Activated T-helper 2 cell treated with anti-CD3 and anti-CD28 coated beads, Interferon-gamma antibody, Interleukin-2, Interleukin-4, amounts not matched to agents 10 μg/mL and 5 μg/mL and 100 μg/mL, durations not matched to agents 14 hours and 24 hours and 36 hours (primary cell): ENCODE results near the gene MAP3K20. TPM values are rescaled to one million over a fixed set of nuclear protein-coding genes. Genes with fewer than 3 reads are reported as not detected.
"Not testable (repeated sequence)": the region's sequence is repeated elsewhere in the genome, so short reads cannot be mapped to it uniquely, and the experiment has no call there.

Experiments
- DNase-seq: peaks from one replicate; pipeline ENCODE4 v3.0.0; 2021; ENCODE audit warnings: low spot score
- H3K27ac Mint-ChIP-seq: one replicate; pipeline ENCODE4 v1.8.0; 2021; ENCODE audit warnings: mixed read lengths
- H3K27me3 Mint-ChIP-seq: one replicate; pipeline ENCODE4 v1.8.0; 2021; ENCODE audit warnings: low read depth, mixed read lengths
- H3K36me3 Mint-ChIP-seq: one replicate; pipeline ENCODE4 v1.8.0; 2021; ENCODE audit warnings: low read depth, mixed read lengths
- H3K4me1 Mint-ChIP-seq: one replicate; pipeline ENCODE4 v1.8.0; 2021; ENCODE audit warnings: low read depth, mixed read lengths
- H3K4me3 Mint-ChIP-seq: one replicate; pipeline ENCODE4 v1.8.0; 2021; ENCODE audit warnings: low read depth, mild to moderate bottlenecking, moderate library complexity, mixed read lengths
- H3K9me3 Mint-ChIP-seq: one replicate; pipeline ENCODE4 v1.8.0; 2021; ENCODE audit warnings: mixed read lengths
- intact Hi-C: fragments of 100-400 bp; cut with micrococcal nuclease; formaldehyde crosslinking; loops from one replicate; pipeline ENCODE4 v1.15.1; 2023
- total RNA-seq: library from RNA; stranded (reverse); gene quantifications from 2 replicates; pipeline ENCODE4 v1.2.3, GENCODE V29; 2022

The MAP3K20 gene
- total RNA-seq, 1 donor from 2014 or later: 26.8 TPM

- Mint-ChIP-seq H3K9me3 (no peaks in the 10 kb centered on the region), H3K4me1 (peaks cover 29% of the 10 kb centered on the region), H3K36me3 (peaks cover 17% of the 10 kb centered on the region), H3K27me3 (peaks cover 22% of the 10 kb centered on the region), H3K27ac (no peak overlapping the region), H3K4me3 (no peak overlapping the region)
- intact Hi-C loops: loop anchor here (5.0 kb wide), 1 partner anchor 73 kb away; no protein-coding TSS in a partner anchor
- no peak for DNase-seq
These were observed 3.5 kb downstream of the MAP3K20 start for GRCh38 chr2:173079141-173079540.

GRCh38 chr2:173079973-173080860 lies 4.6 kb downstream of the MAP3K20 start:
- Mint-ChIP-seq H3K4me3 (no peak overlapping the region), H3K9me3 (no peaks in the 10 kb centered on the region), H3K27me3 (peaks cover 21% of the 10 kb centered on the region), H3K27ac (no peak overlapping the region), H3K4me1 (peaks cover 22% of the 10 kb centered on the region), H3K36me3 (peaks cover 17% of the 10 kb centered on the region)
- DNase-seq: no peak
- intact Hi-C loops: loop anchor here (5.0 kb wide), 1 partner anchor 72 kb away; no protein-coding TSS in a partner anchor

- intact Hi-C loops: no loop called here
- Mint-ChIP-seq H3K27me3 (peaks cover 21% of the 10 kb centered on the region), H3K36me3 (peaks cover 6% of the 10 kb centered on the region), H3K4me1 (no peaks in the 10 kb centered on the region), H3K9me3 (no peaks in the 10 kb centered on the region), H3K4me3 (no peak overlapping the region), H3K27ac (no peak overlapping the region)
- DNase-seq: no peak
These were observed 11.0 kb downstream of the MAP3K20 start for GRCh38 chr2:173086518-173087213.

- intact Hi-C loops: no loop called here
- H3K9me3 Mint-ChIP-seq: no peaks in the 10 kb centered on the region
- peaks cover 6% of the 10 kb centered on the region for H3K36me3 Mint-ChIP-seq
- no peaks in the 10 kb centered on the region for H3K4me1 Mint-ChIP-seq
- H3K4me3 Mint-ChIP-seq: no peak overlapping the region
- H3K27me3 Mint-ChIP-seq: peaks cover 22% of the 10 kb centered on the region
- no peak overlapping the region for H3K27ac Mint-ChIP-seq
- no peak for DNase-seq
These were observed 11.6 kb downstream of the MAP3K20 start for GRCh38 chr2:173087214-173087581.

- H3K36me3 Mint-ChIP-seq: peaks cover 9% of the 10 kb centered on the region
- no peak overlapping the region for H3K4me3 Mint-ChIP-seq
- intact Hi-C loops: no loop called here
- peaks cover 2% of the 10 kb centered on the region for H3K4me1 Mint-ChIP-seq
- DNase-seq: no peak
- H3K27me3 Mint-ChIP-seq: peaks cover 19% of the 10 kb centered on the region
- H3K9me3 Mint-ChIP-seq: no peaks in the 10 kb centered on the region
- H3K27ac Mint-ChIP-seq: no peak overlapping the region
These were observed 12.3 kb downstream of the MAP3K20 start for GRCh38 chr2:173087793-173088496.

GRCh38 chr2:173090276-173090877 lies 14.7 kb downstream of the MAP3K20 start:
- peaks cover 10% of the 10 kb centered on the region for H3K27me3 Mint-ChIP-seq
- intact Hi-C loops: loop anchor here (5.0 kb wide), 1 partner anchor 122 kb away; no protein-coding TSS in a partner anchor
- H3K4me1 Mint-ChIP-seq: peaks cover 5% of the 10 kb centered on the region
- peaks cover 16% of the 10 kb centered on the region for H3K36me3 Mint-ChIP-seq
- no peak overlapping the region for H3K4me3 Mint-ChIP-seq
- no peak overlapping the region for H3K27ac Mint-ChIP-seq
- DNase-seq: no peak
- no peaks in the 10 kb centered on the region for H3K9me3 Mint-ChIP-seq

- intact Hi-C loops: loop anchor here (5.0 kb wide), 1 partner anchor 121 kb away; no protein-coding TSS in a partner anchor
- peaks cover 10% of the 10 kb centered on the region for H3K27me3 Mint-ChIP-seq
- H3K4me3 Mint-ChIP-seq: no peak overlapping the region
- no peak for DNase-seq
- H3K36me3 Mint-ChIP-seq: peaks cover 17% of the 10 kb centered on the region
- peaks cover 5% of the 10 kb centered on the region for H3K4me1 Mint-ChIP-seq
- no peaks in the 10 kb centered on the region for H3K9me3 Mint-ChIP-seq
- H3K27ac Mint-ChIP-seq: no peak overlapping the region
These were observed 15.5 kb downstream of the MAP3K20 start for GRCh38 chr2:173090973-173091660.

- Mint-ChIP-seq H3K27me3 (peaks cover 9% of the 10 kb centered on the region), H3K27ac (no peak overlapping the region), H3K9me3 (no peaks in the 10 kb centered on the region), H3K36me3 (peaks cover 23% of the 10 kb centered on the region), H3K4me1 (peaks cover 5% of the 10 kb centered on the region), H3K4me3 (no peak overlapping the region)
- intact Hi-C loops: loop anchor here (5.0 kb wide), 1 partner anchor 120 kb away; no protein-coding TSS in a partner anchor
- no peak for DNase-seq
These were observed 16.3 kb downstream of the MAP3K20 start for GRCh38 chr2:173091910-173092309.

- Mint-ChIP-seq H3K4me3 (no peak overlapping the region), H3K27ac (no peak overlapping the region), H3K9me3 (no peaks in the 10 kb centered on the region), H3K36me3 (peaks cover 23% of the 10 kb centered on the region), H3K4me1 (peaks cover 5% of the 10 kb centered on the region), H3K27me3 (peaks cover 3% of the 10 kb centered on the region)
- intact Hi-C loops: loop anchor here (5.0 kb wide), 1 partner anchor 119 kb away; no protein-coding TSS in a partner anchor
- DNase-seq: no peak
These were observed 17.3 kb downstream of the MAP3K20 start for GRCh38 chr2:173092844-173093402.

GRCh38 chr2:173093617-173094016 lies 18.0 kb downstream of the MAP3K20 start:
- H3K4me3 Mint-ChIP-seq, H3K27me3 Mint-ChIP-seq, H3K27ac Mint-ChIP-seq, H3K4me1 Mint-ChIP-seq, DNase-seq, H3K9me3 Mint-ChIP-seq: not testable (repeated sequence)
- peaks cover 23% of the 10 kb centered on the region for H3K36me3 Mint-ChIP-seq
- intact Hi-C loops: loop anchor here (5.0 kb wide), 1 partner anchor 119 kb away; no protein-coding TSS in a partner anchor

- Mint-ChIP-seq H3K27me3 (peaks cover 1% of the 10 kb centered on the region), H3K4me1 (peaks cover 12% of the 10 kb centered on the region), H3K4me3 (no peak overlapping the region), H3K9me3 (no peaks in the 10 kb centered on the region), H3K27ac (no peak overlapping the region), H3K36me3 (peaks cover 27% of the 10 kb centered on the region)
- intact Hi-C loops: loop anchor here (5.0 kb wide), 1 partner anchor 118 kb away; no protein-coding TSS in a partner anchor
- no peak for DNase-seq
These were observed 19.1 kb downstream of the MAP3K20 start for GRCh38 chr2:173094731-173095130.
